Activated CD8-positive, alpha-beta T cell treated with anti-CD3 and anti-CD28 coated beads for 36 hours (primary cell): ENCODE results near the gene ASTN2. TPM values are rescaled to one million over a fixed set of nuclear protein-coding genes. Genes with fewer than 3 reads are reported as not detected.
"Not testable (repeated sequence)": the region's sequence is repeated elsewhere in the genome, so short reads cannot be mapped to it uniquely, and the experiment has no call there.

Source experiments
- ATAC-seq: fragments of 200-7000 bp; cut with Tn5 transposase; one replicate; pipeline ENCODE4 v1.10.0; 2021; ENCODE audit warnings: mild to moderate bottlenecking, moderate library complexity
- CTCF ChIA-PET: fragments of 350-600 bp; sonication (Branson Sonifier 250); formaldehyde crosslinking; loops from one replicate; lab custom pipeline; 2021; ENCODE audit warnings: antibody characterized with exemption; lab: Charles Lee
- POLR2A ChIA-PET: fragments of 350-600 bp; sonication (Branson Sonifier 250); formaldehyde crosslinking; loops from one replicate; lab custom pipeline; 2021; ENCODE audit warnings: antibody characterized with exemption; lab: Charles Lee
- DNase-seq: peaks from one replicate; pipeline ENCODE4 v3.0.0-alpha.2; 2020
- H3K27ac Mint-ChIP-seq: one replicate; pipeline ENCODE4 v1.8.0; 2021; ENCODE audit warnings: mild to moderate bottlenecking, mixed read lengths
- H3K27me3 Mint-ChIP-seq: one replicate; pipeline ENCODE4 v1.8.0; 2021; ENCODE audit warnings: mixed read lengths
- H3K36me3 Mint-ChIP-seq: one replicate; pipeline ENCODE4 v1.8.0; 2021; ENCODE audit warnings: low read depth, mixed read lengths
- H3K4me1 Mint-ChIP-seq: one replicate; pipeline ENCODE4 v1.8.0; 2021; ENCODE audit warnings: low read depth, mixed read lengths
- H3K4me3 Mint-ChIP-seq: one replicate; pipeline ENCODE4 v1.8.0; 2021; ENCODE audit warnings: mild to moderate bottlenecking, moderate library complexity, mixed read lengths
- H3K9me3 Mint-ChIP-seq: one replicate; pipeline ENCODE4 v1.8.0; 2021; ENCODE audit warnings: mixed read lengths
- intact Hi-C: fragments of 100-400 bp; cut with micrococcal nuclease; formaldehyde crosslinking; loops from one replicate; pipeline ENCODE4 v1.10.0; 2022
- total RNA-seq, 2 experiments: library from RNA; stranded (reverse); gene quantifications; one replicate each; pipeline ENCODE4 v1.2.3, GENCODE V29; 2021
- TF ChIP-seq, protein P1 (sequence below): fragments of 200-600 bp; IDR thresholded peaks from one replicate; pipeline ENCODE4 v1.8.0; 2022; ENCODE audit warnings: antibody characterized with exemption, mild to moderate bottlenecking

The ASTN2 gene
- total RNA-seq, 2 experiments from 2014 or later, result 5.2 to 5.7 TPM

DNA sequence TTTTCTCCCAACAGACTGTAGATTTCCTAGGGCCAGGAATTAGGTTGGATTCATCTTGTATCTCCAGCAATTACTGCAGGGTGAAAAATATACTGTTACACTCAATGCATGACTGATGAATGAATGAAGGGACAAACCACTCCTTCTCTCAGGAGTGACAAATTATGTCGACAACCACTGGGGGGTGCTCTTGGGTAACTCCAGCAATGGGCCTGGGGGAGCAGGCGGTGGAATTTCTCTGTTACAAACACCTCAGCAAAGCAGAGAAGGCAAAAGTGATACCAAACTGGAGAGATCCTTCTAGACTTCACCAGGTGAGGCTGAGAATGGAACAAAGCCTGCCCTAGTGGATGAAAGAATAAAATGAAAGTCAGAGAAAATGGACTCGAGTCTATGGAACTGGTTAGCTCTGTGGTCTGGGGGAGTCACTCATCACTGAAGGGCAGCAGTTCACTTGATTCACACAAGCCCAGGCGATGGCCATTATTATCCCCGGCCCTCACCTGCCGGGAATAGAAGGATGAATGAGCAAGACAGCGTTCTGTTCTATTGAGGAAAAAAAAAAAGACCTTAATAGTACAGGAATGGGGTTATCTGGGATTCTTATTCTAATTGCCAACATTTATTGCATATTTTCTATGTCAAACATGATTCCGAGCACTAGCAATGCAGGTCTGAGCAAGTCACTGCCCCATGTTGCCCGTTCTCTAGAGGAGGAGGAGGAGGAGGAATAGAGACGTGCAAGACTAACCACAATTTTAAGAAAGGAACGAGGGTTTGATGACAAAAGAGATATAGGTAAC lies 341.1 kb downstream of the ASTN2 start:
- Mint-ChIP-seq H3K27me3 (no peaks in the 10 kb centered on the region), H3K27ac (no peak overlapping the region), H3K36me3 (no peaks in the 10 kb centered on the region), H3K4me1 (no peaks in the 10 kb centered on the region), H3K4me3 (no peak overlapping the region), H3K9me3 (peaks cover 4% of the 10 kb centered on the region)
- TF ChIP-seq, protein P1, sequence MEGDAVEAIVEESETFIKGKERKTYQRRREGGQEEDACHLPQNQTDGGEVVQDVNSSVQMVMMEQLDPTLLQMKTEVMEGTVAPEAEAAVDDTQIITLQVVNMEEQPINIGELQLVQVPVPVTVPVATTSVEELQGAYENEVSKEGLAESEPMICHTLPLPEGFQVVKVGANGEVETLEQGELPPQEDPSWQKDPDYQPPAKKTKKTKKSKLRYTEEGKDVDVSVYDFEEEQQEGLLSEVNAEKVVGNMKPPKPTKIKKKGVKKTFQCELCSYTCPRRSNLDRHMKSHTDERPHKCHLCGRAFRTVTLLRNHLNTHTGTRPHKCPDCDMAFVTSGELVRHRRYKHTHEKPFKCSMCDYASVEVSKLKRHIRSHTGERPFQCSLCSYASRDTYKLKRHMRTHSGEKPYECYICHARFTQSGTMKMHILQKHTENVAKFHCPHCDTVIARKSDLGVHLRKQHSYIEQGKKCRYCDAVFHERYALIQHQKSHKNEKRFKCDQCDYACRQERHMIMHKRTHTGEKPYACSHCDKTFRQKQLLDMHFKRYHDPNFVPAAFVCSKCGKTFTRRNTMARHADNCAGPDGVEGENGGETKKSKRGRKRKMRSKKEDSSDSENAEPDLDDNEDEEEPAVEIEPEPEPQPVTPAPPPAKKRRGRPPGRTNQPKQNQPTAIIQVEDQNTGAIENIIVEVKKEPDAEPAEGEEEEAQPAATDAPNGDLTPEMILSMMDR, result no peak
- ATAC-seq (no peak), DNase-seq (peak; percentile 18)
- POLR2A ChIA-PET, result no interaction called here
- intact Hi-C loops, result no loop called here
- CTCF ChIA-PET, result no interaction called here

DNA sequence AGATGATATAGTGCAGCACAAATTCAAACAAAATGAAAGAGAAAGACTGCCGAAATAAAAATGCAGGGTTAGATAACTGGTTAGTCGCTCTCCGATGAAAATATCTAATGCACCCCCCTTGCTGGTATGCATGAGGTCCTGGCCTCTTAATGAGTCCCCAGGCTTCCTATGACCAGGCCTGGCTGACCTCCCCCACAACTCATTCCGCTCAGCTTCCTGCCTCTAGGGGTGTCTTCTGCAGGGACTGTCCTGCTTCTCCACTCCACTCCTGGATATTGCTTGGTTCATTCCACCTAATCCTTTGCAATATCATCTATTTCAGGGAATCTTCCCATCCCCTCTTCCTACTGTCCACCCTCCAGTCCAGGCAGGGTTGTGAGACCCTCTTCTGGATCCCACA lies 341.8 kb downstream of the ASTN2 start:
- CTCF ChIA-PET, result no interaction called here
- TF ChIP-seq, protein P1, result no peak

DNA sequence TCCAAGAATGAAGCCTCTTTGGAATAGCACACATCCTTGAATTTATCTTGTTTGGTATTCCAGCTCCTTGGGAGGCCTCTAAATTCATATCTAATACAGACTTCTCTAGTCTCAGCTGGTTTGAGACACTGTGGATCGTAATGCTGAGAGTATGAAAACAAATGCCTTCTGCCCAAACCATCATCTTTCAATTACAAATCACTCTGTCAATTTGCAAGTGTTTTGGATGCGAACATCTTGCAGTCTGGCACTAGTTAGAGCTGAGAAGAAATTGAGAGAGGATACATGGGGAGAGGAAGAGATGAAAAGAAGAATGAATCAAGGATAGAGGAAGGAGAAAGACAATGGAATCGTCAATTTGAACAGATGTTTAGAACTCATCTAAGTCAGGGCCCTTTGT lies 342.6 kb downstream of the ASTN2 start:
- Mint-ChIP-seq H3K9me3 (peaks cover 3% of the 10 kb centered on the region), H3K4me3 (no peak overlapping the region), H3K4me1 (no peaks in the 10 kb centered on the region), H3K36me3 (no peaks in the 10 kb centered on the region), H3K27ac (no peak overlapping the region), H3K27me3 (no peaks in the 10 kb centered on the region)
- ChIA-PET POLR2A (no interaction called here), CTCF (no interaction called here)
- DNase-seq, result no peak
- no peak for ATAC-seq
- intact Hi-C loops, result no loop called here
- TF ChIP-seq, protein P1, result no peak

More for the DNA sequence above, 341.8 kb downstream of the ASTN2 start:
- Mint-ChIP-seq H3K9me3 (peaks cover 4% of the 10 kb centered on the region), H3K4me3 (no peak overlapping the region), H3K27me3 (no peaks in the 10 kb centered on the region), H3K4me1 (no peaks in the 10 kb centered on the region), H3K36me3 (no peaks in the 10 kb centered on the region), H3K27ac (no peak overlapping the region)
- no peak for ATAC-seq
- POLR2A ChIA-PET, result no interaction called here
- intact Hi-C loops, result no loop called here
- DNase-seq, result no peak

DNA sequence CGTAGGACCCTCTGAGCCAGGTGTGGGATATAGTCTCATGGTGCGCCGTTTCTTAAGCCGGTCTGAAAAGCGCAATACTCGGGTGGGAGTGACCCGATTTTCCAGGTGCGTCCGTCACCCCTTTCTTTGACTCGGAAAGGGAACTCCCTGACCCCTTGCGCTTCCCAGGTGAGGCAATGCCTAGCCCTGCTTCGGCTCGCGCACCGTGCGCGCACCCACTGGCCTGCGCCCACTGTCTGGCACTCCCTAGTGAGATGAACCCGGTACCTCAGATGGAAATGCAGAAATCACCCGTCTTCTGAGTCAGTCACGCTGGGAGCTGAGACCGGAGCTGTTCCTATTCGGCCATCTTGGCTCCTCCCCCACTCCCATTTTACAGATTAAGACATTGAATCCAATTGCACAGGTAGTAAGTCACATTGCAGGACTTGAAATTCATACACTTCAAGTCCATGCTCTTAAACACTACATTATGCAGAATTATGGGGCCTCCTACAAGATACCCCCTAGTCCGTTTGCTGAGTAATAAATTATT lies 343.1 kb downstream of the ASTN2 start:
- POLR2A ChIA-PET, H3K9me3 Mint-ChIP-seq, H3K4me3 Mint-ChIP-seq, intact Hi-C loops, H3K4me1 Mint-ChIP-seq, H3K36me3 Mint-ChIP-seq, ATAC-seq, CTCF ChIA-PET, DNase-seq, H3K27ac Mint-ChIP-seq, H3K27me3 Mint-ChIP-seq: not testable (repeated sequence)

DNA sequence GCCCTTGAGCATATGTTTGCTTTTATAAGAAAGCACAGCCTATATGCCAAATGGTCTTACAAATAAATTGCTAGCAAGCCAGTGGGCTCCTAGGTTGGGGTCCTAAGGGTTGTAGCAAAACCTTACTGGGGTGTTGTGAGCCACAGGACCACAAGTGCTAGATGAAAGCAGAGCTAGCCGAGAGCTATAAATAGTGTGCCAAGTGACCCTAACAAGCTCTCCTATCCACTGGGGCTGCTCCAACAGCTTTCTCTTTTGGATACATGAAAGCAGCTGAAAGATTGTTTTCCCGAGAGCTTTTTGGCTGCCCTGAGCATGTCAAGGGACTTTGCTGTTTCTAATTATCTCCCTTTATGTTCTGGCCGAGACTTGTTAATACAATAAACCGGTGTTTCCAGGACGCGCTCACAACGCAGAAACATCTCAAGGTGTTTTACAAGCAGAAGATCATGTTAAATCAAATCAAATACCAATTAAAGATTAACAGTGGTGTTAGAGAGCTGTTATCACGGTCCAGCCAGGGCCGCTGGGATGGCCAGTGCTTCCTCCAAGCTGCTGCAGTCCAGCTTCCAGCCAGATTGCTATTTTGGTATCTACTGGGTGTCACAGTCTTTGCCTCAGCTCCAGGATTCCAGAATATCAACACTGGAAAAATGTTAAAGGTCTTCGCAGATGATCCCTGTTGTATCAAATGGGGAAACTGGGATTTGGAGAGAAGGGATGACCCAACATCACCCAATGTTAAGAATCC lies 351.0 kb downstream of the ASTN2 start:
- ATAC-seq (no peak), DNase-seq (no peak)
- Mint-ChIP-seq H3K36me3 (no peaks in the 10 kb centered on the region), H3K27me3 (no peaks in the 10 kb centered on the region), H3K4me3 (no peak overlapping the region), H3K27ac (no peak overlapping the region), H3K4me1 (no peaks in the 10 kb centered on the region), H3K9me3 (peaks cover 3% of the 10 kb centered on the region)
- intact Hi-C loops, result no loop called here
- TF ChIP-seq, protein P1, result no peak
- ChIA-PET CTCF (no interaction called here), POLR2A (interaction anchor here (0.6 kb wide), 1 partner anchor 257 kb away, joined by 3 read pairs; no protein-coding TSS in a partner anchor)
